ENCODE results near the gene RINL.

- no peak for TF ChIP-seq EP300 (IDR thresholded peaks at IDR 0.05)
- TF ChIP-seq, protein P1, sequence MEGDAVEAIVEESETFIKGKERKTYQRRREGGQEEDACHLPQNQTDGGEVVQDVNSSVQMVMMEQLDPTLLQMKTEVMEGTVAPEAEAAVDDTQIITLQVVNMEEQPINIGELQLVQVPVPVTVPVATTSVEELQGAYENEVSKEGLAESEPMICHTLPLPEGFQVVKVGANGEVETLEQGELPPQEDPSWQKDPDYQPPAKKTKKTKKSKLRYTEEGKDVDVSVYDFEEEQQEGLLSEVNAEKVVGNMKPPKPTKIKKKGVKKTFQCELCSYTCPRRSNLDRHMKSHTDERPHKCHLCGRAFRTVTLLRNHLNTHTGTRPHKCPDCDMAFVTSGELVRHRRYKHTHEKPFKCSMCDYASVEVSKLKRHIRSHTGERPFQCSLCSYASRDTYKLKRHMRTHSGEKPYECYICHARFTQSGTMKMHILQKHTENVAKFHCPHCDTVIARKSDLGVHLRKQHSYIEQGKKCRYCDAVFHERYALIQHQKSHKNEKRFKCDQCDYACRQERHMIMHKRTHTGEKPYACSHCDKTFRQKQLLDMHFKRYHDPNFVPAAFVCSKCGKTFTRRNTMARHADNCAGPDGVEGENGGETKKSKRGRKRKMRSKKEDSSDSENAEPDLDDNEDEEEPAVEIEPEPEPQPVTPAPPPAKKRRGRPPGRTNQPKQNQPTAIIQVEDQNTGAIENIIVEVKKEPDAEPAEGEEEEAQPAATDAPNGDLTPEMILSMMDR (IDR thresholded peaks at IDR 0.05), result no peak
- TF ChIP-seq POLR2A (IDR thresholded peaks at IDR 0.05), result no peak
Observed at GRCh38 chr19:38905620-38906019, 27.5 kb upstream of the RINL start.

All from ovary (tissue), 3 donors.